GM12878 (cell line): ENCODE measurements around the gene TMEM17. TPM values are rescaled to one million over a fixed set of nuclear protein-coding genes. Genes with fewer than 3 reads are reported as not detected.

Source experiments
- ATAC-seq: fragments of 200-7000 bp; cut with Tn5 transposase; 3 replicates; pipeline ENCODE4 v1.9.1; 2020; ENCODE audit warnings: mild to moderate bottlenecking, moderate library complexity
- Bru-seq: library from RNA; stranded (reverse); fragments of 400-500 nt; gene quantifications from one replicate; lab custom pipeline; 2021; lab: Mats Ljungman, UMichigan
- BruChase-seq, 2 experiments: library from RNA; stranded (reverse); fragments of 400-500 nt; gene quantifications; one replicate each; lab custom pipeline; 2021; lab: Mats Ljungman, UMichigan
- BruUV-seq: library from RNA; stranded (reverse); fragments of 400-500 nt; replicated peaks from 2 replicates; lab custom pipeline; 2021; lab: Mats Ljungman, UMichigan
- CTCF ChIA-PET: fragments of 300-600 bp; sonication (Branson Sonifier 250); formaldehyde crosslinking; extraction: SDS; loops from one replicate; lab custom pipeline; 2021; ENCODE audit warnings: inconsistent platforms; lab: Yijun Ruan, JAX
- POLR2A ChIA-PET: fragments of 350-600 bp; formaldehyde crosslinking; extraction: SDS; loops from one replicate; lab custom pipeline; 2021; ENCODE audit warnings: inconsistent platforms; lab: Charles Lee
- RAD21 ChIA-PET: fragments of 300-600 bp; sonication (Branson Sonifier 250); formaldehyde crosslinking; loops from one replicate; lab custom pipeline; 2023; ENCODE audit warnings: antibody characterized with exemption; ENCODE audit not compliant: unreplicated experiment; lab: Charles Lee
- SMC1A ChIA-PET: fragments of 300-600 bp; sonication (Branson Sonifier 250); formaldehyde crosslinking; loops from one replicate; lab custom pipeline; 2023; ENCODE audit not compliant: unreplicated experiment, uncharacterized antibody; lab: Charles Lee
- DNase-seq: peaks from one replicate; pipeline ENCODE4 v3.0.0-alpha.2; 2011; ENCODE audit warnings: low read depth, low spot score
- FAIRE-seq: peaks from 3 replicates; lab custom pipeline; 2011; peaks lifted over from hg19 to GRCh38; lab: Jason Lieb, UNC
- H2AFZ ChIP-seq: 2 replicates; pipeline ENCODE4 v1.6.0; 2011; ENCODE audit warnings: low read depth, low read length, control low read depth; ENCODE audit not compliant: control insufficient read depth
- H3K27ac ChIP-seq: 2 replicates; pipeline ENCODE4 v1.5.1; 2011; ENCODE audit warnings: control low read depth; ENCODE audit not compliant: control insufficient read depth, insufficient read depth
- H3K27me3 ChIP-seq, 2 experiments: replicated peaks in 1 of 2; 2 replicates each; pipeline versions ENCODE4 v1.6.0 to v1.6.1; 2011; ENCODE audit warnings: low read length in 1 of 2; ENCODE audit not compliant: control insufficient read depth in 2 of 2, insufficient read depth in 2 of 2
- H3K36me3 ChIP-seq, 2 experiments: 2 replicates each; pipeline ENCODE4 v1.5.1; 2011; ENCODE audit warnings: low read length in 1 of 2; ENCODE audit not compliant: control insufficient read depth in 2 of 2, insufficient read depth in 2 of 2
- H3K4me1 ChIP-seq: 2 replicates; pipeline ENCODE4 v1.6.1; 2011; ENCODE audit warnings: mild to moderate bottlenecking, low read length, moderate library complexity, mixed read lengths; ENCODE audit not compliant: control insufficient read depth, insufficient read depth
- H3K4me2 ChIP-seq: 2 replicates; pipeline ENCODE4 v1.6.0; 2011; ENCODE audit warnings: control low read depth; ENCODE audit not compliant: control insufficient read depth, insufficient read depth
- H3K4me3 ChIP-seq: fragments of 200-600 bp; sonication (generic); 2 replicates; pipeline ENCODE4 v1.5.1; 2016
- H3K79me2 ChIP-seq: 2 replicates; pipeline ENCODE4 v1.6.0; 2011; ENCODE audit warnings: low read length; ENCODE audit not compliant: control insufficient read depth, insufficient read depth
- H3K9ac ChIP-seq: 2 replicates; pipeline ENCODE4 v1.8.0; 2011; ENCODE audit warnings: low read length, control low read depth, mixed read lengths; ENCODE audit not compliant: control insufficient read depth, insufficient read depth
- H3K9me3 ChIP-seq: replicated peaks from 3 replicates; pipeline ENCODE4 v1.5.1; 2011; ENCODE audit warnings: mild to moderate bottlenecking, low read length; ENCODE audit not compliant: control insufficient read depth, insufficient read depth
- H4K20me1 ChIP-seq: 2 replicates; pipeline ENCODE4 v1.6.0; 2011; ENCODE audit not compliant: control insufficient read depth, insufficient read depth
- ASH2L ChIP-seq: fragments of 300-600, 200-600 bp; sonication (generic); IDR thresholded peaks from 2 replicates; pipeline ENCODE4 v1.6.1; 2017; ENCODE audit warnings: low read depth, mild to moderate bottlenecking, borderline replicate concordance
- CBX5 ChIP-seq: sonication (generic); IDR thresholded peaks from 2 replicates; pipeline ENCODE4 v1.6.1; 2016; ENCODE audit warnings: low read depth, moderate library complexity, mild to moderate bottlenecking, inconsistent platforms
- CREB1 ChIP-seq: IDR thresholded peaks from 2 replicates; pipeline ENCODE4 v1.6.1; 2012; ENCODE audit warnings: low read depth, mild to moderate bottlenecking, inconsistent platforms
- DPF2 ChIP-seq: fragments of 450-650 bp; IDR thresholded peaks from 2 replicates; pipeline ENCODE4 v1.6.1; 2017; ENCODE audit warnings: mild to moderate bottlenecking
- EGR1 ChIP-seq, 2 experiments: IDR thresholded peaks; 1 replicate in 1 of 2; 2 replicates in 1 of 2; pipeline ENCODE4 v1.6.1; 2011 to 2012; ENCODE audit warnings: low read depth in 2 of 2, low read length in 2 of 2, borderline replicate concordance in 1 of 2, mild to moderate bottlenecking in 1 of 2, moderate library complexity in 1 of 2
- EZH2 ChIP-seq: IDR thresholded peaks from 2 replicates; pipeline ENCODE4 v1.6.1; 2012; ENCODE audit warnings: low read depth, mild to moderate bottlenecking, control low read depth, inconsistent platforms, low read length, borderline replicate concordance; ENCODE audit not compliant: control insufficient read depth
- FOS ChIP-seq: IDR thresholded peaks from 3 replicates; pipeline ENCODE4 v1.6.1; 2011; ENCODE audit warnings: borderline replicate concordance; ENCODE audit not compliant: insufficient read length; ENCODE audit errors: extremely low read depth
- HDGF ChIP-seq: fragments of 450-650 bp; IDR thresholded peaks from 2 replicates; pipeline ENCODE4 v1.6.1; 2016; ENCODE audit warnings: antibody characterized with exemption
- POLR2A ChIP-seq: IDR thresholded peaks from 2 replicates; pipeline ENCODE4 v1.6.1; 2011; ENCODE audit warnings: low read depth, mild to moderate bottlenecking, low read length
- PRDM15 ChIP-seq: fragments of 450-650 bp; formaldehyde crosslinking; IDR thresholded peaks from 2 replicates; pipeline ENCODE4 v1.4.0; 2020; ENCODE audit warnings: mild to moderate bottlenecking, moderate library complexity
- SIX5 ChIP-seq: IDR thresholded peaks from 2 replicates; pipeline ENCODE4 v1.6.1; 2011; ENCODE audit warnings: mild to moderate bottlenecking, low read depth, low read length, moderate library complexity; ENCODE audit not compliant: severe bottlenecking
- SMARCA5 ChIP-seq: fragments of 450-650 bp; IDR thresholded peaks from 2 replicates; pipeline ENCODE4 v1.6.1; 2017; ENCODE audit warnings: mild to moderate bottlenecking
- SREBF2 ChIP-seq: IDR thresholded peaks from 2 replicates; pipeline ENCODE4 v1.6.1; 2012; ENCODE audit warnings: mild to moderate bottlenecking, low read length
- SRF ChIP-seq, 2 experiments: IDR thresholded peaks; 2 replicates each; pipeline ENCODE4 v1.6.1; 2011; ENCODE audit warnings: low read depth in 2 of 2, low read length in 2 of 2, mild to moderate bottlenecking in 1 of 2, moderate library complexity in 1 of 2
- TCF3 ChIP-seq: IDR thresholded peaks from 2 replicates; pipeline ENCODE4 v1.6.1; 2012; ENCODE audit warnings: low read depth, mild to moderate bottlenecking, low read length, borderline replicate concordance; ENCODE audit not compliant: insufficient read depth
- WGBS: methylation state at CpG from one replicate; pipeline ENCODE4 v1.1.6; 2016; ENCODE audit warnings: low lambda C conversion rate; ENCODE audit not compliant: insufficient replicate concordance, insufficient coverage; ENCODE audit errors: missing lambda C conversion rate; 5-methylcytosine and 5-hydroxymethylcytosine counted together
- in situ Hi-C: fragments of 300-500 bp; cut with MboI; formaldehyde crosslinking; loops from 9 replicates; pipeline ENCODE4 v1.14.3; 2018; ENCODE audit warnings: mixed read lengths
- intact Hi-C: fragments of 100-400 bp; cut with micrococcal nuclease; formaldehyde crosslinking; loops from one replicate; pipeline ENCODE4 v1.14.2; 2022; ENCODE audit not compliant: unreplicated experiment
- long read RNA-seq, 2 experiments: library from polyadenylated mRNA; unstranded; transcript quantifications; one replicate each; pipeline ENCODE4 v2.0.0, GENCODE V29; 2019 to 2020
- polyA minus RNA-seq, 3 experiments: library from RNA; depleted of rRNA, polyadenylated mRNA; stranded (reverse); fragments of >200 nt; gene quantifications; 2 replicates each; pipeline ENCODE4 v1.2.3, GENCODE V29; 2011
- polyA plus RNA-seq, 11 experiments: library from polyadenylated mRNA; depleted of rRNA in 4 of 11; unstranded in 6 of 11; stranded (reverse) in 5 of 11; fragments of >200 nt; fragmentation: Nextera tagmentation in 4 of 11; fragmentation: Illumina TruSeq in 1 of 11; extraction: Ambion mirVana in 4 of 11; extraction: Trizol in 1 of 11; gene quantifications; 1 replicate in 1 of 11; 2 replicates in 10 of 11; pipeline versions ENCODE4 v1.2.1 to v1.2.3, GENCODE V29; 2011 to 2016; ENCODE audit warnings: inconsistent platforms in 2 of 11, missing spikeins in 2 of 11, low read depth in 1 of 11
- total RNA-seq, 4 experiments: library from RNA; depleted of rRNA in 3 of 4; stranded (reverse); fragments of >200 nt in 3 of 4; fragmentation: Illumina TruSeq in 1 of 4; extraction: Trizol in 1 of 4; gene quantifications; 2 replicates each; pipeline versions ENCODE4 v1.2.1 to v1.2.3, GENCODE V29; 2013 to 2021

The TMEM17 gene
- 1.8 and 3.0 TPM in 2 replicates for total RNA-seq (2013; cell fraction: nucleolus; rRNA removed)
- total RNA-seq (2014; rRNA removed) (1.2 and 1.9 TPM in 2 replicates), total RNA-seq (2014; rRNA removed; fragmentation: Illumina TruSeq; extraction: Trizol) (1.4 and 1.5 TPM in 2 replicates), total RNA-seq (2021) (0.87 and 0.93 TPM in 2 replicates), polyA plus RNA-seq (2011; rRNA removed) (1.6 and 1.9 TPM in 2 replicates), polyA plus RNA-seq (2014; fragmentation: Illumina TruSeq; extraction: Trizol) (1.4 and 1.6 TPM in 2 replicates), polyA plus RNA-seq (2014; fragmentation: Nextera tagmentation; extraction: Ambion mirVana) (1 to 10 TPM; 1.2 to 1.6 TPM), polyA plus RNA-seq (2014; rRNA removed) (1.3 and 1.9 TPM in 2 replicates), polyA plus RNA-seq (2016; fragmentation: Nextera tagmentation; extraction: Ambion mirVana) (1 to 10 TPM; 1.9 to 2.6 TPM), polyA minus RNA-seq (2011; rRNA and poly(A)+ RNA removed) (0.41 and 0.66 TPM in 2 replicates), Bru-seq, nascent RNA (percentile 46 among the genes with signal in this experiment), BruChase-seq, experiment 1, labeled RNA remaining after a 6-hour chase (percentile 33 among the genes with signal in this experiment), BruChase-seq, experiment 2, labeled RNA remaining after a 2-hour chase (percentile 42 among the genes with signal in this experiment)
- polyA plus RNA-seq (2011; ENCODE audit: low read depth) = 0.66 TPM
- polyA plus RNA-seq (2011; cell fraction: cytosol; rRNA removed) = 0.72 and 1.0 TPM in 2 replicates
- 0.66 and 0.72 TPM in 2 replicates for polyA plus RNA-seq (2011; cell fraction: nucleus; rRNA removed)
- 0.36 and 0.47 TPM in 2 replicates for polyA plus RNA-seq (2012)
- polyA minus RNA-seq (2011; cell fraction: cytosol; rRNA and poly(A)+ RNA removed) = not detected in 2 replicates
- polyA minus RNA-seq (2011; cell fraction: nucleus; rRNA and poly(A)+ RNA removed) = 0.36 and 0.57 TPM in 2 replicates
- long read RNA-seq, experiment 1 = 0 reads
- long read RNA-seq, experiment 2, transcript TMEM17-201 (4 exons, 1,797 nt) = major isoform, 10 of 11 reads
- long read RNA-seq, experiment 2, partial matches to known transcripts = 0 of 11 reads
- long read RNA-seq, experiment 2, other reads (novel, unspliced or antisense) = 1 of 11 reads

GRCh38 chr2:62505750-62506420 lies at the start of gene TMEM17:
Gene TMEM17 (minus strand): TSS chr2:62506195. CDS start chr2:62506129, 66 bp downstream.
- no peaks in the 10 kb centered on the region for H3K36me3 ChIP-seq
- no peaks in the 10 kb centered on the region for H3K79me2 ChIP-seq
- ChIA-PET POLR2A (interaction anchor here (1.2 kb wide), 1 partner anchor 14 kb away, joined by 4 read pairs; no protein-coding TSS in a partner anchor), RAD21 (interaction anchor here (1.7 kb wide), 2 partner anchors 49 to 269 kb away, joined by 7 read pairs; no protein-coding TSS in a partner anchor), SMC1A (interaction anchor here (0.7 to 1.8 kb wide), 5 partner anchors 15 to 270 kb away, joined by 3 to 6 read pairs (median 5); no protein-coding TSS in a partner anchor), CTCF (interaction anchor here (0.6 to 1.1 kb wide), 2 partner anchors 199 to 232 kb away, joined by 3 to 5 read pairs; partner anchors contain the start of gene EHBP1)
- H3K4me1 ChIP-seq = no peaks in the 10 kb centered on the region; the same call in 1 of the 2 replicates
- peak; percentile 94 for ATAC-seq
- H3K9ac ChIP-seq = peak within 1 kb of the TSS; percentile 68
- H3K4me3 ChIP-seq = peak within 1 kb of the TSS; percentile 88
- no peaks in the 10 kb centered on the region for H3K9me3 ChIP-seq
- no peaks in the 10 kb centered on the region for H3K27me3 ChIP-seq
- no TSS peak for BruUV-seq
- peak within 1 kb of the TSS; percentile 27; the same call in 1 of the 2 replicates for H3K27ac ChIP-seq
- WGBS = under 1% methylated on average over 68 of the region's 68 CpGs
- FAIRE-seq = peak; percentile 38
- in situ Hi-C loops (no loop called here), intact Hi-C loops (loop anchor here (5.0 kb wide), 1 partner anchor 201 kb away; the partner anchor contains the start of gene EHBP1)
- H3K4me2 ChIP-seq = peak within 1 kb of the TSS; percentile 79
- peak within 1 kb of the TSS; percentile 100 for H2AFZ ChIP-seq
- DNase-seq = peak; percentile 35
- H4K20me1 ChIP-seq = no peaks in the 10 kb centered on the region
- TF ChIP-seq POLR2A = peak; percentile 47
- no peak for TF ChIP-seq TCF3
- TF ChIP-seq DPF2 = 0 out of 2 replicates have a peak, but pooled peaks have one; percentile 37
- peak in 1 of 2 experiments; percentile 63; a peak in 1 of 3 replicates for TF ChIP-seq EGR1 (IDR thresholded peaks at IDR 0.05; ENCODE audit: borderline replicate concordance in 1 of 2, low read depth in 2 of 2, low read length in 2 of 2)
- peak; percentile 17; the same call in 1 of the 2 replicates for TF ChIP-seq SMARCA5
- TF ChIP-seq SREBF2 = no peak
- no peak for TF ChIP-seq EZH2
- no peak for TF ChIP-seq HDGF
- no peak for TF ChIP-seq PRDM15 (CRISPR knock-in tag)
- peak; percentile 43; the same call in 1 of the 2 replicates for TF ChIP-seq ASH2L
- peak; percentile 50 for TF ChIP-seq SIX5
- no peak for TF ChIP-seq FOS
- TF ChIP-seq CREB1 = peak; percentile 57; the same call in 1 of the 2 replicates
- TF ChIP-seq SRF (IDR thresholded peaks at IDR 0.05; ENCODE audit: low read depth in 2 of 2, low read length in 2 of 2) = 0 out of 4 replicates have a peak, but pooled peaks of 1 of the 2 experiments have one; percentile 35
- TF ChIP-seq CBX5 = no peak
